ENCODE measurements around the gene HSD17B11. TPM values are rescaled to one million over a fixed set of nuclear protein-coding genes. Genes with fewer than 3 reads are reported as not detected.
A peak's percentile ranks its signal among the peaks of the same experiment; 100 is the strongest.
"Not testable (repeated sequence)": the region's sequence is repeated elsewhere in the genome, so short reads cannot be mapped to it uniquely, and the experiment has no call there.

Gene HSD17B11
- polyA plus RNA-seq, 3 donors: 86.9 to 330 (median 272) TPM

DNA sequence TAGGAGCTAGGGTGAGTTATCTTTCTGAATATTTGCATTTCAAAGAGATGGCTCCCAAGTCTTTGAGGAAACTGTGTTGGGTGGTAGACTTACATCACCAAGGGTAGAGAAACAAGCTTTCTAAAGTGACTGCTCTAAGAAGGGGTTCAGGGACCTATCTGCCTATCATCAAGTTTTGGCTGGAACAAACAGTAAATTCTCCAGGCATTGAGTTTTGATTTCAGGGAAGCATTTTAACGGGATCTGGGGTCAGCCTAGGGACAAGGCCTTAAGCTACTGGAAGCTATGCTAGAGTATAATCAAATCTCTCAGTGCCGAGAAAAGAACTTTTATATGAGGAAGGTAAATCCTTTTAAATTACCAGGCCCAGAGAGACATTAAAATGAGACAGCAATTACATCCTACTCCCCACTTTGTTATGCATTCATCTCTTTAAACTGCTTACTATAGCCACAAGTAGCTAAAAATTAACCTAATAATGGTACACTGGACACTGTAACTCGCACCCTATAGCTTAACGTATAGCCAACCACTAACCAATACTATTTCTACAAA lies 29.4 kb upstream of the HSD17B11 start:
- TF ChIP-seq, protein P1, sequence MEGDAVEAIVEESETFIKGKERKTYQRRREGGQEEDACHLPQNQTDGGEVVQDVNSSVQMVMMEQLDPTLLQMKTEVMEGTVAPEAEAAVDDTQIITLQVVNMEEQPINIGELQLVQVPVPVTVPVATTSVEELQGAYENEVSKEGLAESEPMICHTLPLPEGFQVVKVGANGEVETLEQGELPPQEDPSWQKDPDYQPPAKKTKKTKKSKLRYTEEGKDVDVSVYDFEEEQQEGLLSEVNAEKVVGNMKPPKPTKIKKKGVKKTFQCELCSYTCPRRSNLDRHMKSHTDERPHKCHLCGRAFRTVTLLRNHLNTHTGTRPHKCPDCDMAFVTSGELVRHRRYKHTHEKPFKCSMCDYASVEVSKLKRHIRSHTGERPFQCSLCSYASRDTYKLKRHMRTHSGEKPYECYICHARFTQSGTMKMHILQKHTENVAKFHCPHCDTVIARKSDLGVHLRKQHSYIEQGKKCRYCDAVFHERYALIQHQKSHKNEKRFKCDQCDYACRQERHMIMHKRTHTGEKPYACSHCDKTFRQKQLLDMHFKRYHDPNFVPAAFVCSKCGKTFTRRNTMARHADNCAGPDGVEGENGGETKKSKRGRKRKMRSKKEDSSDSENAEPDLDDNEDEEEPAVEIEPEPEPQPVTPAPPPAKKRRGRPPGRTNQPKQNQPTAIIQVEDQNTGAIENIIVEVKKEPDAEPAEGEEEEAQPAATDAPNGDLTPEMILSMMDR (IDR thresholded peaks at IDR 0.05): no peak

DNA sequence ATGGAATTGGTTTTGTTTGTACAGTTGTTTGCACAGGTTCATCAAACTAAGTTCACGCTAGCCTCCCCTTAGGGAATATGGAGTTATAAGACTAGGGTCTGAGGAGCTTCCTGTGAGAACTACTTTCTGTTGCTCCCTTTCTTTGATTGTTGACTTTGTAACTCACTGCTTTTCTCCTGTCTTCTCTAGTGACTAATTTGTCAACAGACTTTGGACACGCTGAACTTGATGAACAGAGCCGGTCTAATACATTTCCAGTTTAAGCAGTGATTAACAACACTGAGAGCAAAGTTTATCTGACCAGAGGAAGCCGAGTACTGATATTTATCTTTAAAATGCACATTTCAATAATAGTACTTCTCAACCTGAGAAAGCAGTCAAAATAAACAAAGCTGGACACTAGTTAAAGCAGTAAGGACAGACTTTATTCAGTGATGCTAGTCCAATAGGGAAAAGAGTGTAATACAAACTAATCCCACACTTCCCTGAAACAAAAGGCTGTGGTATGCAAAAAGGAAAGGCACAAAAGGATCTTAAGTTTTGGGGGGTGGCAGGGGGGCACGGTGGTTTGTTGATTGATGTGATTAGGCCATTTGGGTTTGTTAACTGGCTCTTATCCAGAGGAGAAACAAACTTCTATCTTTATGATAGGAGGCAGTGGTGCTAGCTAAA lies 28.7 kb upstream of the HSD17B11 start:
- peak overlapping the region; percentile 21 for H2AFZ ChIP-seq (ENCODE audit: insufficient read depth, low read depth, low read length, poor library complexity, severe bottlenecking)
- no peak overlapping the region for H3K4me3 ChIP-seq (replicated peaks in 1 of 3; ENCODE audit: low read depth in 2 of 3, low read length in 3 of 3)
- Mint-ChIP-seq H3K4me3 (no peak overlapping the region), H3K4me1 (peaks cover 14% of the 10 kb centered on the region), H3K27me3 (ENCODE audit: low read depth in 3 of 3) (peaks cover 0 to 4% (median 0%) of the 10 kb centered on the region in 3 donors), H3K9me3 (peaks cover 0 to 13% (median 4%) of the 10 kb centered on the region in 7 donors), H3K36me3 (no peaks in the 10 kb centered on the region), H3K27ac (no peak overlapping the region)
- peaks cover 0 to 3% of the 10 kb centered on the region in 2 donors for H3K9me3 ChIP-seq (replicated peaks in 1 of 2; ENCODE audit: control insufficient read depth in 1 of 2, insufficient read depth in 1 of 2, low read length in 2 of 2)
- WGBS (ENCODE audit: insufficient coverage): 73% methylated on average over 3 of the region's 5 CpGs
- no peaks in the 10 kb centered on the region for H4K20me1 ChIP-seq (ENCODE audit: insufficient read depth, low read length)
- H3K4me1 ChIP-seq (ENCODE audit: control insufficient read depth in 1 of 2, insufficient read depth in 2 of 2, low read length in 2 of 2): peaks cover 17% of the 10 kb centered on the region in 2 donors
- H3K27me3 ChIP-seq (ENCODE audit: control insufficient read depth in 2 of 2, insufficient read depth in 2 of 2, low read length in 2 of 2): no peaks in the 10 kb centered on the region
- no peak overlapping the region for H3K27ac ChIP-seq (ENCODE audit: low read depth in 1 of 2, low read length in 2 of 2)
- H3K36me3 ChIP-seq (replicated peaks in 1 of 2; ENCODE audit: control insufficient read depth in 1 of 2, insufficient read depth in 2 of 2, low read length in 2 of 2): no peaks in the 10 kb centered on the region
- no peak for DNase-seq
- TF ChIP-seq, protein P1 (IDR thresholded peaks at IDR 0.05): no peak
- no peak overlapping the region for H3K9ac ChIP-seq (ENCODE audit: insufficient read depth, low read length, poor library complexity, severe bottlenecking)
- no peak overlapping the region for H3K4me2 ChIP-seq (replicated peaks; ENCODE audit: extremely low read depth, low read length, poor library complexity, severe bottlenecking)
- H3K79me2 ChIP-seq (ENCODE audit: insufficient read depth, low read length): peaks cover 22% of the 10 kb centered on the region
- intact Hi-C loops (cut with micrococcal nuclease): loop anchor here in 1 of 2 donors (5.0 kb wide), 1 partner anchor 32 kb away; no protein-coding TSS in a partner anchor

More for the DNA sequence above, 29.4 kb upstream of the HSD17B11 start:
- no CpG with 5 or more reads among the region's 4 CpGs for WGBS (ENCODE audit: insufficient coverage)
- Histone ChIP-seq H3K36me3 (replicated peaks in 1 of 2; ENCODE audit: control insufficient read depth in 1 of 2, insufficient read depth in 2 of 2, low read length in 2 of 2) (no peaks in the 10 kb centered on the region), H3K4me3 (replicated peaks in 1 of 3; ENCODE audit: low read depth in 2 of 3, low read length in 3 of 3) (no peak overlapping the region), H3K9me3 (replicated peaks in 1 of 2; ENCODE audit: control insufficient read depth in 1 of 2, insufficient read depth in 1 of 2, low read length in 2 of 2) (peaks cover 0 to 3% of the 10 kb centered on the region in 2 donors), H3K27me3 (ENCODE audit: control insufficient read depth in 2 of 2, insufficient read depth in 2 of 2, low read length in 2 of 2) (no peaks in the 10 kb centered on the region), H4K20me1 (ENCODE audit: insufficient read depth, low read length) (no peaks in the 10 kb centered on the region), H3K4me2 (replicated peaks; ENCODE audit: extremely low read depth, low read length, poor library complexity, severe bottlenecking) (no peak overlapping the region), H2AFZ (ENCODE audit: insufficient read depth, low read depth, low read length, poor library complexity, severe bottlenecking) (peak overlapping the region; percentile 21), H3K79me2 (ENCODE audit: insufficient read depth, low read length) (peaks cover 29% of the 10 kb centered on the region), H3K9ac (ENCODE audit: insufficient read depth, low read length, poor library complexity, severe bottlenecking) (no peak overlapping the region), H3K4me1 (ENCODE audit: control insufficient read depth in 1 of 2, insufficient read depth in 2 of 2, low read length in 2 of 2) (peaks cover 17% of the 10 kb centered on the region in 2 donors), H3K27ac (ENCODE audit: low read depth in 1 of 2, low read length in 2 of 2) (no peak overlapping the region)
- Mint-ChIP-seq H3K9me3 (peaks cover 0 to 13% (median 4%) of the 10 kb centered on the region in 7 donors), H3K27ac (no peak overlapping the region), H3K4me3 (no peak overlapping the region), H3K27me3 (ENCODE audit: low read depth in 3 of 3) (peaks cover 0 to 4% (median 0%) of the 10 kb centered on the region in 3 donors), H3K36me3 (no peaks in the 10 kb centered on the region), H3K4me1 (peaks cover 14% of the 10 kb centered on the region)
- no peak for DNase-seq
- intact Hi-C loops (cut with micrococcal nuclease): loop anchor here in 1 of 2 donors (5.0 kb wide), 1 partner anchor 33 kb away; no protein-coding TSS in a partner anchor

DNA sequence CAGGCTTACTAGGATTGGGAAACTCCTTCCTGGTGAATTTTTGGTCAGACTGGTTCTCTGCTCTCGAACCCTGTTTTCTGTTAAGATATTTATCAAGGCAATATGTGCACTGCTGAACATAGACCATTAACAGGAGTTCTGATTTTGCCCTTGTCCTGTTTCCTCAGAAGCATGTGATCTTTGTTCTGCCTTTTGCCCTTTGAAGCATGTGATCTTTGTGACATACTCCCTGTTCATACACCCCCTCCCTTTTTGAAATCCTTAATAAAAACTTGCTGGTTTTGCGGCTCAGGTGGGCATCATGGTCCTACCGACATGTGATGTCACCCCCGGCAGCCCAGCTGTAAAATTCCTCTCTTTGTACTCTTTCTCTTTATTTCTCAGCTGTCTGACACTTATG lies 27.4 kb upstream of the HSD17B11 start:
- H3K9me3 Mint-ChIP-seq: peaks cover 2 to 17% (median 6%) of the 10 kb centered on the region in 7 donors
- H3K4me3 ChIP-seq (replicated peaks in 1 of 3; ENCODE audit: low read depth in 2 of 3, low read length in 3 of 3); H3K4me1 Mint-ChIP-seq; H3K4me3 Mint-ChIP-seq; H3K27ac ChIP-seq (ENCODE audit: low read depth in 1 of 2, low read length in 2 of 2); H3K27me3 ChIP-seq (ENCODE audit: control insufficient read depth in 2 of 2, insufficient read depth in 2 of 2, low read length in 2 of 2); intact Hi-C loops (cut with micrococcal nuclease); H3K36me3 ChIP-seq (replicated peaks in 1 of 2; ENCODE audit: control insufficient read depth in 1 of 2, insufficient read depth in 2 of 2, low read length in 2 of 2); H3K4me2 ChIP-seq (replicated peaks; ENCODE audit: extremely low read depth, low read length, poor library complexity, severe bottlenecking); H3K9ac ChIP-seq (ENCODE audit: insufficient read depth, low read length, poor library complexity, severe bottlenecking); H3K79me2 ChIP-seq (ENCODE audit: insufficient read depth, low read length); H3K36me3 Mint-ChIP-seq; H2AFZ ChIP-seq (ENCODE audit: insufficient read depth, low read depth, low read length, poor library complexity, severe bottlenecking); H3K27ac Mint-ChIP-seq; H4K20me1 ChIP-seq (ENCODE audit: insufficient read depth, low read length); DNase-seq; H3K9me3 ChIP-seq (replicated peaks in 1 of 2; ENCODE audit: control insufficient read depth in 1 of 2, insufficient read depth in 1 of 2, low read length in 2 of 2); H3K27me3 Mint-ChIP-seq (ENCODE audit: low read depth in 3 of 3): not testable (repeated sequence)
- no CpG with 5 or more reads among the region's 4 CpGs for WGBS (ENCODE audit: insufficient coverage)
- H3K4me1 ChIP-seq (ENCODE audit: control insufficient read depth in 1 of 2, insufficient read depth in 2 of 2, low read length in 2 of 2): peaks cover 11 to 12% of the 10 kb centered on the region in 2 donors

All from CD14-positive monocyte (primary cell).